GM23338 (cell line): ENCODE measurements around the gene MYO9A. TPM values are rescaled to one million over a fixed set of nuclear protein-coding genes. Genes with fewer than 3 reads are reported as not detected.
A peak's percentile ranks its signal among the peaks of the same experiment; 100 is the strongest.

Source experiments
- ATAC-seq: fragments of 200-7000 bp; cut with Tn5 transposase; 3 replicates; pipeline ENCODE4 v1.9.1; 2020
- DNase-seq: peaks from one replicate; pipeline ENCODE4 v3.0.0-alpha.2; 2015; ENCODE audit warnings: low spot score
- H2AFZ ChIP-seq: fragments of 200-600 bp; sonication (generic); 2 replicates; pipeline ENCODE4 v1.8.0; 2016; ENCODE audit warnings: antibody characterized with exemption, mild to moderate bottlenecking, moderate library complexity
- H3F3A ChIP-seq: fragments of 200-600 bp; sonication (generic); replicated peaks from 2 replicates; pipeline ENCODE4 v1.8.0; 2017; ENCODE audit warnings: antibody characterized with exemption, mixed run types, low read depth
- H3K27ac ChIP-seq: fragments of 200-600 bp; sonication (generic); 2 replicates; pipeline ENCODE4 v1.6.1; 2016; ENCODE audit warnings: low read depth
- H3K27me3 ChIP-seq: fragments of 200-600 bp; sonication (generic); 2 replicates; pipeline ENCODE4 v1.8.0; 2016; ENCODE audit warnings: mild to moderate bottlenecking, mixed run types, moderate library complexity; ENCODE audit not compliant: insufficient read depth
- H3K36me3 ChIP-seq: fragments of 200-600 bp; sonication (generic); 2 replicates; pipeline ENCODE4 v1.8.0; 2016; ENCODE audit warnings: mild to moderate bottlenecking; ENCODE audit not compliant: insufficient read depth
- H3K4me1 ChIP-seq: fragments of 200-600 bp; sonication (generic); 2 replicates; pipeline ENCODE4 v1.8.0; 2016; ENCODE audit warnings: mild to moderate bottlenecking, moderate library complexity; ENCODE audit not compliant: insufficient read depth
- H3K4me2 ChIP-seq: fragments of 200-600 bp; sonication (generic); 2 replicates; pipeline ENCODE4 v1.7.1; 2017; ENCODE audit warnings: mixed run types
- H3K4me3 ChIP-seq: fragments of 200-600 bp; sonication (generic); 2 replicates; pipeline ENCODE4 v1.6.1; 2016; ENCODE audit warnings: mixed run types
- H3K79me2 ChIP-seq: fragments of 200-600 bp; sonication (generic); replicated peaks from 2 replicates; pipeline ENCODE4 v1.8.0; 2017; ENCODE audit warnings: mild to moderate bottlenecking; ENCODE audit not compliant: insufficient read depth
- H3K9me2 ChIP-seq: fragments of 200-600 bp; sonication (generic); 2 replicates; pipeline ENCODE4 v1.8.0; 2017; ENCODE audit not compliant: insufficient read depth
- H4K20me1 ChIP-seq: fragments of 200-600 bp; sonication (generic); replicated peaks from 2 replicates; pipeline ENCODE4 v1.8.0; 2017; ENCODE audit warnings: mild to moderate bottlenecking; ENCODE audit not compliant: insufficient read depth
- H3K27ac Mint-ChIP-seq: 2 replicates; pipeline ENCODE4 v1.8.0; 2020; ENCODE audit warnings: inconsistent platforms, mild to moderate bottlenecking, moderate library complexity, mixed read lengths
- H3K27me3 Mint-ChIP-seq: 3 replicates; pipeline ENCODE4 v1.8.0; 2022; ENCODE audit warnings: low read depth, mild to moderate bottlenecking, moderate library complexity, mixed read lengths, inconsistent platforms; ENCODE audit not compliant: insufficient read depth, poor library complexity
- H3K36me3 Mint-ChIP-seq: 3 replicates; pipeline ENCODE4 v1.8.0; 2021; ENCODE audit warnings: low read depth, mild to moderate bottlenecking, inconsistent platforms, moderate library complexity, mixed read lengths
- H3K4me1 Mint-ChIP-seq: 3 replicates; pipeline ENCODE4 v1.8.0; 2020; ENCODE audit warnings: mild to moderate bottlenecking, inconsistent platforms, mixed read lengths
- H3K4me3 Mint-ChIP-seq: 3 replicates; pipeline ENCODE4 v1.8.0; 2021; ENCODE audit warnings: moderate library complexity, mild to moderate bottlenecking, inconsistent platforms, mixed read lengths
- H3K9me3 Mint-ChIP-seq: 3 replicates; pipeline ENCODE4 v1.8.0; 2020; ENCODE audit warnings: moderate library complexity, mild to moderate bottlenecking, inconsistent platforms, mixed read lengths
- EZH2 ChIP-seq: fragments of 200-600 bp; sonication (generic); IDR thresholded peaks from one replicate; pipeline ENCODE4 v1.8.0; 2017; ENCODE audit warnings: antibody characterized with exemption, mild to moderate bottlenecking, low read depth; ENCODE audit not compliant: unreplicated experiment
- EZH2phosphoT487 ChIP-seq: fragments of 200-600 bp; sonication (generic); IDR thresholded peaks from one replicate; pipeline ENCODE4 v1.8.1; 2018; ENCODE audit warnings: antibody characterized with exemption; ENCODE audit not compliant: unreplicated experiment
- REST ChIP-seq: IDR thresholded peaks from one replicate; pipeline ENCODE4 v1.6.1; 2018; ENCODE audit warnings: antibody characterized with exemption; ENCODE audit not compliant: unreplicated experiment
- STAT1 ChIP-seq: IDR thresholded peaks from one replicate; pipeline ENCODE4 v1.6.1; 2016; ENCODE audit warnings: antibody characterized with exemption; ENCODE audit not compliant: unreplicated experiment
- long read RNA-seq: library from polyadenylated mRNA; unstranded; transcript quantifications from one replicate; pipeline ENCODE4 v2.0.0, GENCODE V29; 2020; ENCODE audit not compliant: unreplicated experiment
- polyA plus RNA-seq: library from polyadenylated mRNA; unstranded; fragments of >200 nt; fragmentation: Nextera tagmentation; extraction: Ambion mirVana; gene quantifications from 2 replicates; pipeline ENCODE4 v1.2.1, GENCODE V29; 2016
- total RNA-seq: library from RNA; depleted of rRNA; stranded (reverse); fragments of >200 nt; shearing (Covaris generic); gene quantifications from 2 replicates; pipeline ENCODE4 v1.2.3, GENCODE V29; 2014; rRNA removed
- TF ChIP-seq, protein P1 (sequence below): fragments of 250-450 bp; sonication (Bioruptor Pico); IDR thresholded peaks from 2 replicates; pipeline ENCODE4 v1.5.0; 2020; ENCODE audit warnings: mild to moderate bottlenecking, moderate library complexity
- TF ChIP-seq, protein P2 (sequence below), 2 experiments: fragments of 200-600 bp in 1 of 2; sonication (generic) in 1 of 2; conservative IDR thresholded peaks; 2 replicates each; pipeline versions ENCODE4 v1.5.1 to v1.6.1; 2016 to 2017; ENCODE audit warnings: antibody characterized with exemption in 2 of 2, low read depth in 2 of 2, mild to moderate bottlenecking in 2 of 2, moderate library complexity in 1 of 2

The MYO9A gene, protein sequence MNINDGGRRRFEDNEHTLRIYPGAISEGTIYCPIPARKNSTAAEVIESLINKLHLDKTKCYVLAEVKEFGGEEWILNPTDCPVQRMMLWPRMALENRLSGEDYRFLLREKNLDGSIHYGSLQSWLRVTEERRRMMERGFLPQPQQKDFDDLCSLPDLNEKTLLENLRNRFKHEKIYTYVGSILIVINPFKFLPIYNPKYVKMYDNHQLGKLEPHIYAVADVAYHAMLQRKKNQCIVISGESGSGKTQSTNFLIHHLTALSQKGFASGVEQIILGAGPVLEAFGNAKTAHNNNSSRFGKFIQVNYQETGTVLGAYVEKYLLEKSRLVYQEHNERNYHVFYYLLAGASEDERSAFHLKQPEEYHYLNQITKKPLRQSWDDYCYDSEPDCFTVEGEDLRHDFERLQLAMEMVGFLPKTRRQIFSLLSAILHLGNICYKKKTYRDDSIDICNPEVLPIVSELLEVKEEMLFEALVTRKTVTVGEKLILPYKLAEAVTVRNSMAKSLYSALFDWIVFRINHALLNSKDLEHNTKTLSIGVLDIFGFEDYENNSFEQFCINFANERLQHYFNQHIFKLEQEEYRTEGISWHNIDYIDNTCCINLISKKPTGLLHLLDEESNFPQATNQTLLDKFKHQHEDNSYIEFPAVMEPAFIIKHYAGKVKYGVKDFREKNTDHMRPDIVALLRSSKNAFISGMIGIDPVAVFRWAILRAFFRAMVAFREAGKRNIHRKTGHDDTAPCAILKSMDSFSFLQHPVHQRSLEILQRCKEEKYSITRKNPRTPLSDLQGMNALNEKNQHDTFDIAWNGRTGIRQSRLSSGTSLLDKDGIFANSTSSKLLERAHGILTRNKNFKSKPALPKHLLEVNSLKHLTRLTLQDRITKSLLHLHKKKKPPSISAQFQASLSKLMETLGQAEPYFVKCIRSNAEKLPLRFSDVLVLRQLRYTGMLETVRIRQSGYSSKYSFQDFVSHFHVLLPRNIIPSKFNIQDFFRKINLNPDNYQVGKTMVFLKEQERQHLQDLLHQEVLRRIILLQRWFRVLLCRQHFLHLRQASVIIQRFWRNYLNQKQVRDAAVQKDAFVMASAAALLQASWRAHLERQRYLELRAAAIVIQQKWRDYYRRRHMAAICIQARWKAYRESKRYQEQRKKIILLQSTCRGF (N-terminal part only)
- total RNA-seq (30.2 and 32.8 TPM in 2 replicates), polyA plus RNA-seq (8.1 and 11.6 TPM in 2 replicates)
- long read RNA-seq, partial matches to known transcripts = 1 of 3 reads
- long read RNA-seq, other reads (novel, unspliced or antisense) = 2 of 3 reads

- Histone ChIP-seq H3K79me2 (peaks cover 38% of the 10 kb centered on the region), H3F3A (no peaks in the 10 kb centered on the region), H3K4me2 (peak within 1 kb of the TSS; percentile 99), H3K27ac (peak within 1 kb of the TSS; percentile 67), H3K4me3 (peak within 1 kb of the TSS; percentile 76), H3K9me2 (no peaks in the 10 kb centered on the region), H3K36me3 (no peaks in the 10 kb centered on the region), H3K4me1 (peaks cover 12% of the 10 kb centered on the region; the same call in 1 of the 2 replicates), H3K27me3 (no peaks in the 10 kb centered on the region), H2AFZ (peak within 1 kb of the TSS; percentile 94), H4K20me1 (peaks cover 4% of the 10 kb centered on the region; the same call in 1 of the 2 replicates)
- Mint-ChIP-seq H3K27me3 (peaks cover 8% of the 10 kb centered on the region), H3K4me1 (peaks cover 32% of the 10 kb centered on the region), H3K36me3 (no peaks in the 10 kb centered on the region; the same call in 2 of the 3 replicates), H3K4me3 (peak within 1 kb of the TSS; percentile 98), H3K9me3 (no peaks in the 10 kb centered on the region), H3K27ac (peak within 1 kb of the TSS; percentile 99)
- peak; percentile 60 for ATAC-seq
- peak; percentile 99 for DNase-seq
- TF ChIP-seq EZH2 = no peak
- TF ChIP-seq REST = no peak
- TF ChIP-seq, protein P1, sequence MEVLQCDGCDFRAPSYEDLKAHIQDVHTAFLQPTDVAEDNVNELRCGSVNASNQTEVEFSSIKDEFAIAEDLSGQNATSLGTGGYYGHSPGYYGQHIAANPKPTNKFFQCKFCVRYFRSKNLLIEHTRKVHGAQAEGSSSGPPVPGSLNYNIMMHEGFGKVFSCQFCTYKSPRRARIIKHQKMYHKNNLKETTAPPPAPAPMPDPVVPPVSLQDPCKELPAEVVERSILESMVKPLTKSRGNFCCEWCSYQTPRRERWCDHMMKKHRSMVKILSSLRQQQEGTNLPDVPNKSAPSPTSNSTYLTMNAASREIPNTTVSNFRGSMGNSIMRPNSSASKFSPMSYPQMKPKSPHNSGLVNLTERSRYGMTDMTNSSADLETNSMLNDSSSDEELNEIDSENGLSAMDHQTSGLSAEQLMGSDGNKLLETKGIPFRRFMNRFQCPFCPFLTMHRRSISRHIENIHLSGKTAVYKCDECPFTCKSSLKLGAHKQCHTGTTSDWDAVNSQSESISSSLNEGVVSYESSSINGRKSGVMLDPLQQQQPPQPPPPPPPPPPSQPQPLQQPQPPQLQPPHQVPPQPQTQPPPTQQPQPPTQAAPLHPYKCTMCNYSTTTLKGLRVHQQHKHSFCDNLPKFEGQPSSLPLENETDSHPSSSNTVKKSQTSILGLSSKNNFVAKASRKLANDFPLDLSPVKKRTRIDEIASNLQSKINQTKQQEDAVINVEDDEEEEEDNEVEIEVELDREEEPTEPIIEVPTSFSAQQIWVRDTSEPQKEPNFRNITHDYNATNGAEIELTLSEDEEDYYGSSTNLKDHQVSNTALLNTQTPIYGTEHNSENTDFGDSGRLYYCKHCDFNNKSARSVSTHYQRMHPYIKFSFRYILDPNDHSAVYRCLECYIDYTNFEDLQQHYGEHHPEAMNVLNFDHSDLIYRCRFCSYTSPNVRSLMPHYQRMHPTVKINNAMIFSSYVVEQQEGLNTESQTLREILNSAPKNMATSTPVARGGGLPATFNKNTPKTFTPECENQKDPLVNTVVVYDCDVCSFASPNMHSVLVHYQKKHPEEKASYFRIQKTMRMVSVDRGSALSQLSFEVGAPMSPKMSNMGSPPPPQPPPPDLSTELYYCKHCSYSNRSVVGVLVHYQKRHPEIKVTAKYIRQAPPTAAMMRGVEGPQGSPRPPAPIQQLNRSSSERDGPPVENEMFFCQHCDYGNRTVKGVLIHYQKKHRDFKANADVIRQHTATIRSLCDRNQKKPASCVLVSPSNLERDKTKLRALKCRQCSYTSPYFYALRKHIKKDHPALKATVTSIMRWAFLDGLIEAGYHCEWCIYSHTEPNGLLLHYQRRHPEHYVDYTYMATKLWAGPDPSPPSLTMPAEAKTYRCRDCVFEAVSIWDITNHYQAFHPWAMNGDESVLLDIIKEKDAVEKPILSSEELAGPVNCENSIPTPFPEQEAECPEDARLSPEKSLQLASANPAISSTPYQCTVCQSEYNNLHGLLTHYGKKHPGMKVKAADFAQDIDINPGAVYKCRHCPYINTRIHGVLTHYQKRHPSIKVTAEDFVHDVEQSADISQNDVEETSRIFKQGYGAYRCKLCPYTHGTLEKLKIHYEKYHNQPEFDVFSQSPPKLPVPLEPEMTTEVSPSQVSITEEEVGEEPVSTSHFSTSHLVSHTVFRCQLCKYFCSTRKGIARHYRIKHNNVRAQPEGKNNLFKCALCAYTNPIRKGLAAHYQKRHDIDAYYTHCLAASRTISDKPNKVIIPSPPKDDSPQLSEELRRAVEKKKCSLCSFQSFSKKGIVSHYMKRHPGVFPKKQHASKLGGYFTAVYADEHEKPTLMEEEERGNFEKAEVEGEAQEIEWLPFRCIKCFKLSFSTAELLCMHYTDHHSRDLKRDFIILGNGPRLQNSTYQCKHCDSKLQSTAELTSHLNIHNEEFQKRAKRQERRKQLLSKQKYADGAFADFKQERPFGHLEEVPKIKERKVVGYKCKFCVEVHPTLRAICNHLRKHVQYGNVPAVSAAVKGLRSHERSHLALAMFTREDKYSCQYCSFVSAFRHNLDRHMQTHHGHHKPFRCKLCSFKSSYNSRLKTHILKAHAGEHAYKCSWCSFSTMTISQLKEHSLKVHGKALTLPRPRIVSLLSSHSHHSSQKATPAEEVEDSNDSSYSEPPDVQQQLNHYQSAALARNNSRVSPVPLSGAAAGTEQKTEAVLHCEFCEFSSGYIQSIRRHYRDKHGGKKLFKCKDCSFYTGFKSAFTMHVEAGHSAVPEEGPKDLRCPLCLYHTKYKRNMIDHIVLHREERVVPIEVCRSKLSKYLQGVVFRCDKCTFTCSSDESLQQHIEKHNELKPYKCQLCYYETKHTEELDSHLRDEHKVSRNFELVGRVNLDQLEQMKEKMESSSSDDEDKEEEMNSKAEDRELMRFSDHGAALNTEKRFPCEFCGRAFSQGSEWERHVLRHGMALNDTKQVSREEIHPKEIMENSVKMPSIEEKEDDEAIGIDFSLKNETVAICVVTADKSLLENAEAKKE = no peak
- no peak for TF ChIP-seq EZH2phosphoT487
- TF ChIP-seq, protein P2, sequence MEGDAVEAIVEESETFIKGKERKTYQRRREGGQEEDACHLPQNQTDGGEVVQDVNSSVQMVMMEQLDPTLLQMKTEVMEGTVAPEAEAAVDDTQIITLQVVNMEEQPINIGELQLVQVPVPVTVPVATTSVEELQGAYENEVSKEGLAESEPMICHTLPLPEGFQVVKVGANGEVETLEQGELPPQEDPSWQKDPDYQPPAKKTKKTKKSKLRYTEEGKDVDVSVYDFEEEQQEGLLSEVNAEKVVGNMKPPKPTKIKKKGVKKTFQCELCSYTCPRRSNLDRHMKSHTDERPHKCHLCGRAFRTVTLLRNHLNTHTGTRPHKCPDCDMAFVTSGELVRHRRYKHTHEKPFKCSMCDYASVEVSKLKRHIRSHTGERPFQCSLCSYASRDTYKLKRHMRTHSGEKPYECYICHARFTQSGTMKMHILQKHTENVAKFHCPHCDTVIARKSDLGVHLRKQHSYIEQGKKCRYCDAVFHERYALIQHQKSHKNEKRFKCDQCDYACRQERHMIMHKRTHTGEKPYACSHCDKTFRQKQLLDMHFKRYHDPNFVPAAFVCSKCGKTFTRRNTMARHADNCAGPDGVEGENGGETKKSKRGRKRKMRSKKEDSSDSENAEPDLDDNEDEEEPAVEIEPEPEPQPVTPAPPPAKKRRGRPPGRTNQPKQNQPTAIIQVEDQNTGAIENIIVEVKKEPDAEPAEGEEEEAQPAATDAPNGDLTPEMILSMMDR (conservative IDR thresholded peaks at IDR 0.05; ENCODE audit: low read depth in 2 of 2) = peak in 1 of 2 experiments; percentile 32; a peak in 2 of 4 replicates
- TF ChIP-seq STAT1 = no peak
Measured at GRCh38 chr15:72118017-72118978, at the start of gene MYO9A, which contains the start of gene SENP8. TSS of gene MYO9A (minus strand) at chr15:72118150. CDS start at chr15:72046563, 71,587 bp downstream. TSS of gene SENP8 (plus strand) at chr15:72118403. CDS start at chr15:72139624, 21,221 bp downstream.
